ENCODE results near the gene GCAT. TPM values are rescaled to one million over a fixed set of nuclear protein-coding genes. Genes with fewer than 3 reads are reported as not detected.

Gene GCAT
- polyA plus RNA-seq, 1 of the 3 experiments (the other 2 are of a cell fraction): 24.2 TPM

GRCh38 chr22:37763652-37764051, 44.1 kb upstream of the GCAT start (continued):
- TF ChIP-seq CTCF (IDR thresholded peaks at IDR 0.05): no peak
- no peak for TF ChIP-seq JUND (IDR thresholded peaks at IDR 0.05)
- no peak for TF ChIP-seq ELF1 (IDR thresholded peaks at IDR 0.05)
- TF ChIP-seq PBX3 (IDR thresholded peaks at IDR 0.05): no peak

- DNase-seq: no peak
- Histone ChIP-seq H3K9me2 (no peaks in the 10 kb centered on the region), H3K79me2 (ENCODE audit: insufficient read depth) (no peaks in the 10 kb centered on the region), H3K27me3 (ENCODE audit: insufficient read depth) (no peaks in the 10 kb centered on the region), H2AFZ (ENCODE audit: low read depth) (no peak overlapping the region), H3F3A (replicated peaks; ENCODE audit: insufficient read depth) (peaks cover 7% of the 10 kb centered on the region), H3K9me3 (no peaks in the 10 kb centered on the region), H3K4me1 (ENCODE audit: control insufficient read depth in 1 of 2, insufficient read depth in 2 of 2, low read depth in 1 of 2, low read length in 1 of 2) (no peaks in the 10 kb centered on the region), H3K4me3 (ENCODE audit: low read depth in 2 of 2, low read length in 1 of 2) (no peak overlapping the region), H4K20me1 (ENCODE audit: insufficient read depth) (0 out of 2 replicates have a peak, but pooled peaks cover 4% of the 10 kb centered on the region), H3K4me2 (no peak overlapping the region), H3K36me3 (replicated peaks in 1 of 2; ENCODE audit: control insufficient read depth in 1 of 2, insufficient read depth in 2 of 2, low read length in 1 of 2) (peaks cover 8 to 32% of the 10 kb centered on the region in 2 experiments), H3K9ac (no peak overlapping the region), H3K27ac (ENCODE audit: low read depth in 2 of 2, low read length in 1 of 2) (no peak overlapping the region)
- TF ChIP-seq RCOR1 (IDR thresholded peaks at IDR 0.05; ENCODE audit: low read length) (no peak), TEAD4 (IDR thresholded peaks at IDR 0.05; ENCODE audit: borderline replicate concordance, insufficient read depth) (no peak), RXRA (IDR thresholded peaks at IDR 0.05; ENCODE audit: borderline replicate concordance, low read depth) (no peak), GATA2 (CRISPR knock-in tag; IDR thresholded peaks at IDR 0.05) (no peak), MAX (IDR thresholded peaks at IDR 0.05; ENCODE audit: low read depth) (no peak)
- POLR2A ChIA-PET: no interaction called here
- 91% methylated on average over 6 of the region's 6 CpGs for WGBS (ENCODE audit: low lambda C conversion rate)
- CTCF ChIA-PET: no interaction called here
Observed at GRCh38 chr22:37764622-37765021, 43.1 kb upstream of the GCAT start.

GRCh38 chr22:37765498-37765897, 42.2 kb upstream of the GCAT start:
- TF ChIP-seq FOSL2 (IDR thresholded peaks at IDR 0.05; ENCODE audit: borderline replicate concordance, low read depth): no peak
- no peak for TF ChIP-seq POLR2AphosphoS5 (IDR thresholded peaks at IDR 0.05; ENCODE audit: low read depth, low read length)
- no peak for TF ChIP-seq USF2 (IDR thresholded peaks at IDR 0.05; ENCODE audit: borderline replicate concordance, low read depth, low read length)
- TF ChIP-seq TCF12 (IDR thresholded peaks at IDR 0.05): no peak
- POLR2A ChIA-PET: no interaction called here
- Histone ChIP-seq H3K79me2 (ENCODE audit: insufficient read depth) (no peaks in the 10 kb centered on the region), H3K36me3 (replicated peaks in 1 of 2; ENCODE audit: control insufficient read depth in 1 of 2, insufficient read depth in 2 of 2, low read length in 1 of 2) (peaks cover 1 to 25% of the 10 kb centered on the region in 2 experiments), H3K27me3 (ENCODE audit: insufficient read depth) (no peaks in the 10 kb centered on the region), H3K4me1 (ENCODE audit: control insufficient read depth in 1 of 2, insufficient read depth in 2 of 2, low read depth in 1 of 2, low read length in 1 of 2) (no peaks in the 10 kb centered on the region), H2AFZ (ENCODE audit: low read depth) (no peak overlapping the region), H3F3A (replicated peaks; ENCODE audit: insufficient read depth) (peaks cover 4% of the 10 kb centered on the region), H4K20me1 (ENCODE audit: insufficient read depth) (0 out of 2 replicates have a peak, but pooled peaks cover 4% of the 10 kb centered on the region), H3K9me2 (no peaks in the 10 kb centered on the region), H3K9ac (no peak overlapping the region), H3K4me2 (no peak overlapping the region), H3K4me3 (ENCODE audit: low read depth in 2 of 2, low read length in 1 of 2) (no peak overlapping the region), H3K9me3 (no peaks in the 10 kb centered on the region), H3K27ac (ENCODE audit: low read depth in 2 of 2, low read length in 1 of 2) (no peak overlapping the region)
- CTCF ChIA-PET: interaction anchor here (1.0 kb wide), 1 partner anchor 42 kb away, joined by 3 read pairs; the partner anchor contains the start of gene GCAT
- 99% methylated on average over 8 of the region's 13 CpGs for WGBS (ENCODE audit: low lambda C conversion rate)
- no peak for DNase-seq
